ENCODE results near the gene ZNF284.
"Not testable (repeated sequence)": the region's sequence is repeated elsewhere in the genome, so short reads cannot be mapped to it uniquely, and the experiment has no call there.

ZNF284 gene

DNA sequence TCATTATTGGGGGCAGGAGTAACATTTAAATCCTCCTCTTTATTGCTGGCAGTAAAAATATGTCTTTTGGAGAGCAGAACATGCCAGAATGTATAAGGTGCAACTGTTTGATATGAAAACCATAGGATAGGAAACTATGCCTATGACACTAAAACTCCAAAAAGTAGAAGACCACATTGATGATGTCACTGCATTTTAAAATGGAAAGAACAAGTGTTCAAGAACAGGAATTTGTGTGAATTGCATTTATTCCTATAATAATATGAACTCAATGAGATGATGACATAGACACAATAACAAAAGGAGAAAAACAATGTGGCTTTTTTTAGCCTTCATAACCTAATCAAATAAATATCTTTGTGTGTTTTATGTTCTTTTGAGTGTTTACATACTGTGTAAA, 37.5 kb downstream of the ZNF284 start:
- DNase-seq (ENCODE audit: low read depth in 2 of 3, low spot score in 1 of 3): no peak

DNA sequence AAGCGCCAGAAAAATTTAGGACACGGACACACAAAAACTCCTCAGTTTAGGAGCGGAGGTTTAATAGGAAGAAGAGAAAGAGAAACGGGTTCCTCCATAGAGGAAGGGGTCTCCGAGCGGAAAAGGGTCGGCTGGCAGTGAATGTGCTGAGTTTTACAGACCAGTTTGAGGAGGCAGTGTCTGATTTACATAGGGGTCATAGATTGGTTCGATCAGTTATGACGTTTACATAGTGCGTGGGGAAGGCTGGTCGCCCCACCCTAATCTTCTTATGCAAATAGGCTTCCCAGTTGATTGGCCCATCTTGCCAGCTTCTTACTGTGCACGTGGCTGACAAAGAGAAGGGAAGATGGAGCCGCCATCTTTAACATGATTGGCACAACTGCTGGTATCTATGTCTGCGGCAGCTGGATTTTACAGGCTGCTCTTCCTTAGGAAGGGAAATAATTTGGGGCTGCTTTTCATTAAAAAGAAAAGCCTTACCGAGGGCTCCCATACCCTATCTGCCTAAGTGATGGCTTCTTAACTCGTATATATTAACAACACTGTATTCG, 40.0 kb downstream of the ZNF284 start:
- no peak for DNase-seq (ENCODE audit: low read depth in 2 of 3, low spot score in 1 of 3)

- no peak for DNase-seq (ENCODE audit: low read depth in 2 of 3, low spot score in 1 of 3)
These were observed 40.8 kb downstream of the ZNF284 start for GRCh38 chr19:44112802-44113137.

- DNase-seq (ENCODE audit: low read depth in 2 of 3, low spot score in 1 of 3): peak; percentile 79 to 84 (median 80)
These were observed 41.3 kb downstream of the ZNF284 start, which contains the start of gene ZNF225 for GRCh38 chr19:44113138-44113783. Gene ZNF225 (plus strand): TSS chr19:44113399. CDS start chr19:44115828, 2,429 bp downstream.

DNA sequence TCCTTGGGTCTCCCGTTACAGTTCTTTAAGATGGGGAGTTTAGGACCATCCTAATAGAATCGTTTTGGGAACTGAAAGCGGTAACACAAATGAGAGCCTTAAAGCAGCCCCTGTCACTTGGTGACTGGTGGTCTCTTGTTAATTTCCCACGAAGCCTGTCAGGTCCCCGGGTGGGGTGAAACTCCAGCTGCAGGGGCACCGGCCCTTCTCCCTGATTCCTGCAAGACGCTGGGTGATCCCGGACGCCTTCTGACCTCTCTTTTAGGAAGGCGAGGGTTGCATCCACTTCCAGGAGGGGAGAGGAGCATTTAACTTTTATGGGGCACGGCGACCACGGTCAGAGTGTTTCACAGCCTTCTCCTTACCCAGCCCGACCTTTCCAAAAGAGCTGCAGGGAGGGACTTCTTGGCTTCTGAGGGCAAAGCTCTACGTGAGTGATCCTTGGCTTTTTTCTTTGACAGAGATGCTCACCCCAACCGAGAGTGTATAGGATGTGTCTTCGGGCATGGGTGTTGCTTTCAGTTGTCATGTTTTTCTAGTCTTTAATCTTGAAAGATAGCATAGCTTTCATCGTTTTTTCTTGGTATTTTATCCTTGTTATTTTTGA, 41.9 kb downstream of the ZNF284 start:
- no peak for DNase-seq (ENCODE audit: low read depth in 2 of 3, low spot score in 1 of 3)

DNA sequence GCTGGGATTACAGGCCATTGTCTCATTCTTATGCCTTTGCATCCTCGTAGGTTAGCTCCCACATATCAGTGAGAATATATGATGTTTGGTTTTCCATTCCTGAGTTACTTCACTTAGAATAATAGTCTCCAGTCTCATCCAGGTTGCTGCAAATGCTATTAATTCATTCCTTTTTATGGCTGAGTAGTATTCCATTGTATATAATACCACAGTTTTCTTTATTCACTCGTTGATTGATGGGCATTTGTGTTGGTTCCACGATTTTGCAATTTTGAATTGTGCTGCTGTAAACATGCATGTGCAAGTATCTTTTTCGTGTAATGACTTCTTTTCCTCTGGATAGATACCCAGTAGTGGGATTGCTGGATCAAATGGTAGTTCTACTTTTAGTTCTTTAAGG, 49.2 kb downstream of the ZNF284 start:
- DNase-seq (ENCODE audit: low read depth in 2 of 3, low spot score in 1 of 3): not testable (repeated sequence)

DNA sequence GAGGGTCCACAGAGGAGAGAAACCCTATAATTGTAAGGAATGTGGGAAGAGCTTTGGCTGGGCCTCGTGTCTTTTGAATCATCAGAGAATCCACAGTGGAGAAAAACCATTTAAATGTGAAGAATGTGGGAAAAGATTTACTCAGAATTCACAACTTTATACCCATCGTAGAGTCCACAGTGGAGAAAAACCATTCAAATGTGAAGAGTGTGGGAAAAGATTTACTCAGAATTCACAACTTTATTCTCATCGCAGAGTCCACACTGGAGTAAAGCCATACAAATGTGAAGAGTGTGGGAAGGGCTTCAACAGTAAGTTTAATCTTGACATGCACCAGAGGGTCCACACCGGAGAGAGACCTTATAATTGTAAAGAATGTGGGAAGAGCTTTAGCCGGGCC, 60.0 kb downstream of the ZNF284 start:
- no peak for DNase-seq (ENCODE audit: low read depth in 2 of 3, low spot score in 1 of 3)

Data from stimulated activated CD4-positive, alpha-beta T cell treated with anti-CD3 and anti-CD28 coated beads, Interleukin-12 subunit alpha, Interleukin-12 subunit beta, amount 100 ng/mL, for 48 hours (primary cell).